Neutrophil (primary cell): ENCODE results near the gene NLRP8.
"Not testable (repeated sequence)": the region's sequence is repeated elsewhere in the genome, so short reads cannot be mapped to it uniquely, and the experiment has no call there.

ENCODE experiments used
- H3K27ac ChIP-seq: fragments of 200-600 bp; sonication (generic); 2 replicates; pipeline ENCODE4 v1.5.1; 2016; ENCODE audit warnings: mild to moderate bottlenecking, moderate library complexity
- H3K27me3 ChIP-seq: fragments of 200-600 bp; sonication (generic); 2 replicates; pipeline ENCODE4 v1.6.0; 2016; ENCODE audit warnings: mild to moderate bottlenecking
- H3K36me3 ChIP-seq: fragments of 200-600 bp; sonication (generic); 2 replicates; pipeline ENCODE4 v1.5.1; 2017
- H3K4me1 ChIP-seq, 2 experiments: fragments of 200-600 bp in 1 of 2; sonication (generic) in 1 of 2; 1 replicate in 1 of 2; 2 replicates in 1 of 2; pipeline versions ENCODE4 v1.5.1 to v1.6.1; 2013 to 2016; ENCODE audit warnings: low read depth in 1 of 2, low read length in 1 of 2, mild to moderate bottlenecking in 1 of 2, moderate library complexity in 1 of 2; ENCODE audit not compliant: control insufficient read depth in 1 of 2, insufficient read depth in 1 of 2
- H3K4me3 ChIP-seq, 2 experiments: fragments of 200-600 bp in 1 of 2; sonication (generic) in 1 of 2; 1 replicate in 1 of 2; 2 replicates in 1 of 2; pipeline ENCODE4 v1.5.1; 2013 to 2016; ENCODE audit warnings: low read depth in 1 of 2, low read length in 1 of 2, mild to moderate bottlenecking in 1 of 2, moderate library complexity in 1 of 2
- H3K9me3 ChIP-seq: fragments of 200-600 bp; sonication (generic); 2 replicates; pipeline ENCODE4 v1.5.1; 2016
- TF ChIP-seq, protein P1 (sequence below): fragments of 200-600 bp; sonication (generic); IDR thresholded peaks from 2 replicates; pipeline ENCODE4 v1.5.1; 2016; ENCODE audit warnings: antibody characterized with exemption

The NLRP8 gene

DNA sequence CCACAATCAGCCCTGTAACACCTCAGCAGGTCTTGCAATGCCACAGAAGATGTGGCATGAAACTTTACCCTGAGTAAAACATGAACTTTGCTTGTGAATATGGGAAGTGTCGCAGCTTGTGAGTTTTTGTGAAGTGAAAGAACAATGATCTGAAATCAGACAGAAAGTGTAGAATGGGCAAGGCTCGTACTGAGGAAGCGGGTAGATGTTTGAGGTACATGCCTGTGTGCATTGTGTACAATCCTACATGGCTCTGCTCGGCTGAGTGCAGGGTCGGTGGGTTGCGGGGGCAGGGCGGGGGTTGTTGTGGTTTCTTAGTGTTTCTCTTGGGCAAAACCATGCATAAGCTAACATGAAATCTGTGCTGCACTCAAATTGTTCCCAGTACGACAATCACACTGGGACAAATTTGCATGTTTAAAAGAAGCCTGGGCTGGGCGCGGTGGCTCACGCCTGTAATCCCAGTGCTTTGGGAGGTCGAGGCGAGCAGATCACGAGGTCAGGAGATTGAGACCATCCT is 16.6 kb upstream of the NLRP8 start:
- TF ChIP-seq, protein P1, sequence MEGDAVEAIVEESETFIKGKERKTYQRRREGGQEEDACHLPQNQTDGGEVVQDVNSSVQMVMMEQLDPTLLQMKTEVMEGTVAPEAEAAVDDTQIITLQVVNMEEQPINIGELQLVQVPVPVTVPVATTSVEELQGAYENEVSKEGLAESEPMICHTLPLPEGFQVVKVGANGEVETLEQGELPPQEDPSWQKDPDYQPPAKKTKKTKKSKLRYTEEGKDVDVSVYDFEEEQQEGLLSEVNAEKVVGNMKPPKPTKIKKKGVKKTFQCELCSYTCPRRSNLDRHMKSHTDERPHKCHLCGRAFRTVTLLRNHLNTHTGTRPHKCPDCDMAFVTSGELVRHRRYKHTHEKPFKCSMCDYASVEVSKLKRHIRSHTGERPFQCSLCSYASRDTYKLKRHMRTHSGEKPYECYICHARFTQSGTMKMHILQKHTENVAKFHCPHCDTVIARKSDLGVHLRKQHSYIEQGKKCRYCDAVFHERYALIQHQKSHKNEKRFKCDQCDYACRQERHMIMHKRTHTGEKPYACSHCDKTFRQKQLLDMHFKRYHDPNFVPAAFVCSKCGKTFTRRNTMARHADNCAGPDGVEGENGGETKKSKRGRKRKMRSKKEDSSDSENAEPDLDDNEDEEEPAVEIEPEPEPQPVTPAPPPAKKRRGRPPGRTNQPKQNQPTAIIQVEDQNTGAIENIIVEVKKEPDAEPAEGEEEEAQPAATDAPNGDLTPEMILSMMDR = no peak
- H3K36me3 ChIP-seq = no peaks in the 10 kb centered on the region
- H3K27ac ChIP-seq = no peak overlapping the region
- H3K27me3 ChIP-seq = no peaks in the 10 kb centered on the region
- no peaks in the 10 kb centered on the region for H3K4me1 ChIP-seq
- H3K9me3 ChIP-seq = no peaks in the 10 kb centered on the region
- no peak overlapping the region for H3K4me3 ChIP-seq

DNA sequence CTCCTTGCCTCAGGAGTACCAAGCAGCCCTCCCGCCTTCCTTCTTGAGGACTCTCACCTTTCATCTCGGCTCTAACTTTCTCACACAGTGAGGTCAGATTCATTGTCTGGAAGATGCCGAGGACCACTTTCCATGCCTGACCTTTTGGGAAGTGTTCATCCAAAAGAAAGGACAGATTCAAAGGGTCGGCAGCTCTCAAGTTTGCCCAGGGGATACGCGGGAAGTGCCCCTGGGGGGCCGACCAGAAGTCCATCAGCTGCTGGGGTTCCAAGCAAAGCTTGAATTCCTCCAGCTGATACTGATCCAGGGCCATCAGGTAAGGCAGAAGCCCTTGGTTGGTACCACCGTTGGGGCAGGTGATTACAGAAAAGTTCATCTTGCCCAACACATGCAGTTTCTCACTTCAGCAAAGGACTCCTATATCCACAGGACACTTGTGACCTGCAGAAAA is 15.7 kb upstream of the NLRP8 start, which contains the start of gene NLRP13:
Gene NLRP13, minus strand, starts transcription at position 401 of the 451 bp plus-strand sequence. Its CDS starts 25 bp downstream, at position 376.
- H3K9me3 ChIP-seq = no peaks in the 10 kb centered on the region

DNA sequence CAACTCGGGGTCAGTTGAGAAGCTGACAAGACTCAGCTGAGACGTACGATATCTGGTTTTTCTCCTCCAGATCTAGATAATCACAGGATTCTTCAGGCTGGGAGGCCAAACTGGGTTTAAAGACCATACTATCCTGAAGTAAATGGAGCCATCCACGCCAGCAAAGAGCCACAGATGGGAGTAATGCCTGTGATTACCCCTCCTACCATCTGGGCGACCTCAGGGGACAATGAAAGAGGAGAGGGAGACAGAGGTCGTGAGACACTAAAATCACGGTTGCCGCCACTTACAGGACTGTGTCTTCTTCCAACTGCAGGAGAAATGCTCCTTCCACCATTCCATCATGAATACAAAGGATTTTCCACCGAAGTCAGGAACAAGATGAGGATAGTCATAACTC is 12.4 kb upstream of the NLRP8 start:
- TF ChIP-seq, protein P1 = no peak

More for the DNA sequence above, 15.7 kb upstream of the NLRP8 start, which contains the start of gene NLRP13:
- Histone ChIP-seq H3K27ac (no peak within 1 kb of the TSS), H3K36me3 (no peaks in the 10 kb centered on the region), H3K4me1 (no peaks in the 10 kb centered on the region), H3K4me3 (no peak within 1 kb of the TSS), H3K27me3 (no peaks in the 10 kb centered on the region)
- TF ChIP-seq, protein P1 = no peak

DNA sequence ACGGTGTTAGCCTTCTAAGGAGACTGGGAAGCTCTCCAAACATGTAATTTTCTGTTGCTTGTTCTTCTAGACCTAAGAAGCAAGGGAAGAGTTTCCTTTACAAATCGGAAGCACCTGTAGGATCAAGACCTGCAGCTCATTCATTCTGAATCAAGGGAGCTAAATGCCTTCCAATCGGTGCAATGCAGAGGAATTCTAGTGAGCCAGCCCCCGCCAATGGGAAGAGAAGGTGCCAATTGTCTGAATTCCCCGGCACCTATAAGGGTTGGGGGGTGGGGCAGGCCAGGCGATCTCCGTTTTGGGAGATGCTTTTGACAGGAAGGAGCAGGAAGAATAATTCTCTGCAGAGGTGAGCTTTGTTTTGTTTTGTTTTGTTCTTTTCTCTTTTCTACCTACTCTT is 8.4 kb upstream of the NLRP8 start:
- no peaks in the 10 kb centered on the region for H3K36me3 ChIP-seq
- H3K4me3 ChIP-seq = no peak overlapping the region
- H3K9me3 ChIP-seq = no peaks in the 10 kb centered on the region
- H3K27me3 ChIP-seq = no peaks in the 10 kb centered on the region
- H3K27ac ChIP-seq = no peak overlapping the region
- no peaks in the 10 kb centered on the region for H3K4me1 ChIP-seq
- TF ChIP-seq, protein P1 = no peak

More for the DNA sequence above, 12.4 kb upstream of the NLRP8 start:
- H3K4me1 ChIP-seq = no peaks in the 10 kb centered on the region
- no peaks in the 10 kb centered on the region for H3K27me3 ChIP-seq
- H3K9me3 ChIP-seq = no peaks in the 10 kb centered on the region
- no peak overlapping the region for H3K27ac ChIP-seq
- H3K36me3 ChIP-seq = no peaks in the 10 kb centered on the region
- no peak overlapping the region for H3K4me3 ChIP-seq

DNA sequence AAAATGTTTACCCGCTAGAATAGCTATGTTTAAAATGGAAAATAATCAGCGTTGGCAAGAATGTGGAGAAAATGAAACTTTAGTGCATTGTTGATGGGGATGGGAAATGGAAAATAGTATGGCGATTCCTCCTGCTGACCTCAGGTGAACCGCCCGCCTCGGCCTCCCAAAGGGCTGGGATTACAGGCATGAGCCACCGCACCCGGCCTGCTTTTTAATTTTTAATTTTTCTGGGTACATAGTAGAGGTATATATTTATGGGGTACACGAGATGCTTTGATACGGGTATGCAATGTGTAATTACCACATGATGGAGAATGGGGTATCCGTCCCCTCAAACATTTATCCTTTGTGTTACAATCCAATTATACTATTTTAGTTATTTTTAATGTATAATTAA is 7.3 kb upstream of the NLRP8 start:
- Histone ChIP-seq H3K4me3 (no peak overlapping the region), H3K27ac (no peak overlapping the region), H3K27me3 (no peaks in the 10 kb centered on the region), H3K36me3 (no peaks in the 10 kb centered on the region), H3K9me3 (no peaks in the 10 kb centered on the region), H3K4me1 (no peaks in the 10 kb centered on the region)
- TF ChIP-seq, protein P1 = no peak

DNA sequence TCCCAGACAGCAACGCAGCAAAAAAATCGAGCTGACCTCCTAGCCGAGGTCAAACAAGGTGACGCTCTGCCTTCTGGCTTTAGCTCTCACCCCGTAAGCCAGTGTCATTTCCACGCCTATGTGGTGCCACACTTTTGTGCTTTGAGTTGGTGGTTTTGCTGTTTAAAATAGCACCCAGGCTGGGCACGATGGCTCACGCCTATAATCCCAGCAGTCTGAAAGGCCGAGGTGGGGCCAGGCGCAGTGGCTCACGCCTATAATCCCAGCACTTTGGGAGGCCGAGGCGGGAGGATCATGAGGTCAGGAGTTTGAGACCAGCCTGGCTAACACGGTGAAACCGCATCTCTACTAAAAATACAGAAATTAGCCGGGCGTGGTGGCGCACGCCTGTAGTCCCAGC is 2.9 kb downstream of the NLRP8 start:
- H3K4me3 ChIP-seq, H3K27ac ChIP-seq, H3K36me3 ChIP-seq, H3K27me3 ChIP-seq, H3K9me3 ChIP-seq, H3K4me1 ChIP-seq: not testable (repeated sequence)
